NCI-H1436 treated with DMSO at 0.1 percent for 48 hours (cell line): ENCODE data around the gene ZNF622.

ENCODE experiments used
- DNase-seq: peaks from one replicate; lab custom pipeline; 2025; lab: John Stamatoyannopoulos, UW

The ZNF622 gene, protein sequence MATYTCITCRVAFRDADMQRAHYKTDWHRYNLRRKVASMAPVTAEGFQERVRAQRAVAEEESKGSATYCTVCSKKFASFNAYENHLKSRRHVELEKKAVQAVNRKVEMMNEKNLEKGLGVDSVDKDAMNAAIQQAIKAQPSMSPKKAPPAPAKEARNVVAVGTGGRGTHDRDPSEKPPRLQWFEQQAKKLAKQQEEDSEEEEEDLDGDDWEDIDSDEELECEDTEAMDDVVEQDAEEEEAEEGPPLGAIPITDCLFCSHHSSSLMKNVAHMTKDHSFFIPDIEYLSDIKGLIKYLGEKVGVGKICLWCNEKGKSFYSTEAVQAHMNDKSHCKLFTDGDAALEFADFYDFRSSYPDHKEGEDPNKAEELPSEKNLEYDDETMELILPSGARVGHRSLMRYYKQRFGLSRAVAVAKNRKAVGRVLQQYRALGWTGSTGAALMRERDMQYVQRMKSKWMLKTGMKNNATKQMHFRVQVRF

DNA sequence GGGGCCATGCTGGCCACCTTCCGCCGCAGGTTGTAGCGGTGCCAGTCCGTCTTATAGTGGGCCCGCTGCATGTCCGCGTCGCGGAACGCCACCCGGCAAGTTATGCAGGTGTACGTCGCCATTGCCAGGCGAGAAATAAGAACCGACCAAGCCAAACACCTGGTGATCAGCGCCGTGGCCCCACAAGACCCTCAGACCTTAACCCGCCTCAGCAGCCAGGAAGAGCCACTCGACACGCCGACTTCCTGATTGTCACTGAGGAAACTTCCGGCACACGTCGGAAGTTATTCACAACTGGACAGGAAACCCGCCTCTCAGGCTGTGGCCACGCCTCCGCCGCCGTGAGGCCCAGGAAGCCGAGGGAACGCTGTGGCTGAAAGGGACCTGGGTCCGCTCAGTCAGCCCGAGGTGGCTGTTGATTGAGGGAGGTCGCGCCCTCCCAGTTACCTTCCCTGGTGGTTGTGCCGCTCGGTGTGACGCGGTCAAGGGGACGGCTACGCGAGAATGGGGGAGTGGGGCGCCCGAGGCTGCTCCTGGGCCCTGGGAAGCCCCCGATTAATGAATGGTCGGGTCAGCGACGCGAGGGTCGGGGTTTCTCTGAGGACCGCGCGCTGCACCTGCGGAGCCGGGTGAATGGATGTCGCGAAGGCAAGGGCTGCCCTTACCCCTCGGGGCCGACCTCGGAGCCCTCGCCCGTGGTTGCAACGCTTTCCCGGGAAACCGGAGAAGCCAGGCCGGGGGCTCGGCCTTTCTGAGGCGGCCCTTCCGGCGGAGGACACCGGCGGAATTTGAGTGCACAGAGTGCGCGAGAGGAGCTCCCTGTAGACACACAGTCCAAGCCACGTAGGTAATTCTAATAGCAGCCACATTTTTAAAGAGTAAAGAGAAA, at the start of gene ZNF622:
TSS of gene ZNF622 (minus strand) at position 257 of the 889 bp plus-strand sequence. CDS start at position 122, 135 bp downstream.
- peak; percentile 53 for DNase-seq

DNA sequence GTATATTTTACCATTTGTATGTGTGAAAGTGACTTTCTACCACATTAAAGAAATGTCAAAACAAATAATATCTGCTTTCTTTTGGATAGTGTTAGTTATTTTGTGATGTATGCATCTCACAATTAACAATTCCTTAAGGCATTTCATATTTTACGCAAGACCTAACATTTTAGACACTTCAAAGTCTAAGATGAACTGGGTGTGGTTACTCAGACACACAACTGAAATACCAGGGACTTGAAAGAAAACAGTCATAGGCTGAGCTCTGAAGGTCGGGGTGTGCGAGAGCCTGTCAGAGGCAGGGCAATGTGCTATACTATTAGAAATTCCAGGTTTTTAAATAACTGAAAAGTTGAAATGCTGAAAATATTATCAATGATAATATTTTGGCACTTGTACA, 44.5 kb upstream of the ZNF622 start:
- no peak for DNase-seq

GRCh38 chr5:16508730-16509531, 43.3 kb upstream of the ZNF622 start:
- peak; percentile 0 for DNase-seq

DNA sequence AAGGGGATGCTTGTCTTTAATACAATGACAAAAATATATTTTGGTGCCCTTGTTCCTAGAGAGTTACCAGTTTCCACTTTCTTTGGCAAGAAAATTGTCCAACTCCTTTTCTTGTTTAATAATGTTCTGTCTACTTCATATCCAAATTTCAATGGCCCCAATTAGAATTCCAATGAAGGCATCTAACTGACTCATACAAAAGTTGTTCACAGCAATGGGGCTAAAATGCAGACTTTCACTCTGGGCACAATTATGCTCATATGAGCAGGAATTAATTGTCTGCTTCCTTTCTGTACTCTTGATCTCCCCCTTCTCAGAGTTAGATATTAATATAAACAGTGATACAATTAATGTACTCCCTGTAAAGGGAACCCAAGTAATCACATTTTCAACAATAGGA, 42.1 kb upstream of the ZNF622 start:
- DNase-seq, result no peak

- DNase-seq, result no peak
Measured at GRCh38 chr5:16505904-16506303, 40.3 kb upstream of the ZNF622 start.

GRCh38 chr5:16505140-16505891, 39.7 kb upstream of the ZNF622 start:
- DNase-seq, result no peak

DNA sequence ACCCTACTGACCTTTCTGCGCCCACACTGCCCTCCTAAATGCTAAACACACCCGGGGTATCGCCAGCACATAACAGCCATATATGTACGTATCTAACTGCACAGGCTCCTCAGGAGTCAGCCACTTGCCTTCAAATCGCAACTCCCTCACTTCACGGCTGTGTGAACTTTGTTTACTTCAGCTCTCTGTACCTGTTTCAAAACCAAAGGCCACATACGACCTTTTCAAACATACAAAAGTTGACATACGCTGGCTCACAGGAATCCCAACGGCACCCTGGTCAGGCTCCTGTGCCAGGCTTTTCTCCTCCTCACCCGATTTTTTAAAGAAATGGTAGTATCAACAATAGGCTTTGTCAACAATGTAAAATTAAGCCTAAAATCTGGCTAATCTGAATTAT, 39.0 kb upstream of the ZNF622 start:
- no peak for DNase-seq

DNA sequence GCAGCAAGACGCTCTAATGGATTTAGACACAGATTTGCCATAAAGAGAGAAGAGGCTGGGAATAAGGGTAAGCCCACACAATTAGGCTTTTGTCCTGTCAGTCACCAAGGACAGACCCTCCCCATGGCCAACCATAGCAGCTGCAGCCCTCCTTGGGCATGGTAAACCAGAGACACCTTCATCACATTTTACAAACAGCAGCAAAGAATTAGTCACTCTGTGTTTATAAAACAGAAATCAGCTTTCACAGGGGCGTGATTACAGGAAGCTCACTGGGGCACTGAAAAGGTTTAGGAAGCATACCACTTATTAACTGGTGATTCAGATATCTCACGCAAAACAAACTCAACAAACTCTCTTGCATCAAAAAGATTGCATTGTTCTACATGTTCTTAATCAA, 37.3 kb upstream of the ZNF622 start:
- no peak for DNase-seq

DNA sequence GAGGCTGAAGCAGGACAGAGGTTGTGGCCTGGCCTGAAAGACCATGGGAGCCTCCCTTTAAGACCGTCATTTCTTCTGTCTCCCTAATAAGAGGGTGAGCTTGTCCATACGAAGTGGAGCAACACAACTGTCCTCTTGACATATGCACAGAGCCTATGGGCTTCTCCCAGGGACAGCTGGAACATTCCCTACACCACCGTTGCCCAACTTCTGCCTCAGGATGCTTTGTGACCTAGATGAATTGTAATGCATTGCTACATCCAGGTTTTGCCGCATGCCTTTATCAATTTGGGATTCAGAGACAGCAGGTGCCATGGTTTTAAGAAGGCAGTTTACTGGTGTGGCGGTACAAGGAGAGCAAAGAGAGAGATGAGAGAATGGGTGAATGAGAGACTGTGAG, 34.4 kb upstream of the ZNF622 start:
- no peak for DNase-seq

DNA sequence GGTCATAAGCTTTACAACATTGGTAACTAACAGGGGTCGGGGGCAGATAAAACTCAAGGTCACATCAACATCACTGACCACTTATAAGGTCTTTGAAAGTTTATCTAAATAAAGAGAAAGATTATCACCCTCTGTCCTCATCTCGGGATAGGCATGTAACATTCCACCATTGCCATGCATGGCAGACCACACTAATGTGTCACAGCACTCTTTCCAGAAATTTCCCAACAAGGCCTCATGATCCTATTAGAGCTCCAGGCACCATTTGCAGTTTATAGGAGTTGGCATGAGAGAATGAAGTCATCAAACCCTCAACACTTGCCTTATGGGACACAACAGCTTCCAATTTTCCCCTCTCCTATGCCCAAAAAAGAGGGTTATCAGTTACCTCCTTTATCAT, 31.9 kb upstream of the ZNF622 start:
- DNase-seq, result no peak

- no peak for DNase-seq
Measured at GRCh38 chr5:16493261-16493660, 27.7 kb upstream of the ZNF622 start.

- no peak for DNase-seq
Measured at GRCh38 chr5:16492398-16493140, 27.0 kb upstream of the ZNF622 start.

DNA sequence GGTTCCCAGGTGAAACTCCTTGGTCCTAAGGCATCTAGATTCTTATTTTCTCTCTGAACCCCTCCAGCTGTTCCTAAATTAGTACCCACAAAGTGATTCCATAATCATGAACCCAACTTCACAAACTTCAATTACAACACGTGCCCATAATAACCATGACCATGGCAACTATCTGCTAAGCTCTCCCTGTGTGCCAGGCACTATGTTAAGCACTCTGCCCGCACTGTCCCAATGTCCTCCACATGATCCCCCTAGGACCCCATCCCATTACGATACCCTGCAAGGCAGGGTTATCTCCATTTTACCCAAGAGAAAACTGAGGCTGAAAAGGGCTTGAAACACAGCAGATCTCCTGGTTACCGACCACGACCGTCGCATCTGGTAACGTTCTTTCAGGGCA, 25.3 kb upstream of the ZNF622 start:
- no peak for DNase-seq

GRCh38 chr5:16489322-16489791, 23.8 kb upstream of the ZNF622 start:
- peak; percentile 1 for DNase-seq

DNA sequence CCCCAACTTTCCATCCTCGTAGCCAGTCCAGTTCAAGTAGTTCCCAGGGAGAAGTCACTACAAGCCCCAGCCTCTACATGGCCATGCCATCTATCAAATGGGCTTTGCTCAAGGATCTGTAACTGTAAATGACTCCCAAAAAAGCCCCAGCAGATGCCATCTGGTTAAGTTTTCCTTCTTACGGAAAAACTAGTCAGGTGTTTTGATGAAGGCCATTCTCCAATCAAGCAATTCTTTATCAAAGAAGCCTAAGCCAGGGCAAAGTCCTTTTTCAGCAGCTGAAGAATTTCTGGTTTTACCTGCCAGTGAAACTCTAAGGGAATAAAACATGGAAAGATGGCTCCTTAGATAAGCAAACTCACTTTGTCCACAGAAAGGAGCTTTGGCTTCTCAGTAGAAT, 21.9 kb upstream of the ZNF622 start:
- DNase-seq, result no peak

- no peak for DNase-seq
Measured at GRCh38 chr5:16486711-16487111, 21.1 kb upstream of the ZNF622 start.

DNA sequence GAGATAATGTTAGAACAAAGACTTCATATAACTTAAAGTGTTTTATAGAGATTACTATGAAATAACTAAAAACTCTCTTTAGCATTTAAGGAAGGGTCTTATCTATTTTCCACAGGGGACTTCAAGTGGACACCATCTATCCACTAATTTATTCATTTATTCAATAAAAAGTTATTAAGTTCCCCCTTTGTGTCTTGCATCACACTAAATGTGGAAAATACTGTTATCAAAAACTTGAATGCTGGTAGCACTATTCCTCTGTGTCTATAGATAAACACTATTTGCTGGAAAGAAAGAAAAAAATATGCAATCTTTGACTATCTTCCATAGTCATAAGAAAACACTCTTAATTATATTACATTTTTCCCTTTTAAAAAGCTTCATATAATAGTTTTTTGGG, 20.1 kb upstream of the ZNF622 start:
- no peak for DNase-seq

DNA sequence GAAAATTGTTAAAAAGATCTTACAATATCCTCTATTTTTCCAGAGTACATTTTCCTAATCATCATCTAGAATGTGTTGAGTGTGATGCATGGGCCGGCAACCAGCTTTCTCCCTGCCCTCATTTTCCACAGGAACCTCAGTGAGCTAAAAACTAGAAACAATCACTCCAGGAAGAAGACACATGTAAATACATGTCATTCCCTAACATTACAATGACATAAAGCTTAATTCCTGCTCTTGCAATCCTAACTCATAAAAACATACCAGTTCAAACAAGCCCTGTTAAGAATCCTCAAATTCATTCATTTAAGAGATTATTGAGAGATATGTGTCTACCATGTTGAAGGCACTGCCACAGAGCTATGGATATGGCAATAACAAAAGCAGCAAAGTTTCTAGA, 18.5 kb upstream of the ZNF622 start:
- no peak for DNase-seq

DNA sequence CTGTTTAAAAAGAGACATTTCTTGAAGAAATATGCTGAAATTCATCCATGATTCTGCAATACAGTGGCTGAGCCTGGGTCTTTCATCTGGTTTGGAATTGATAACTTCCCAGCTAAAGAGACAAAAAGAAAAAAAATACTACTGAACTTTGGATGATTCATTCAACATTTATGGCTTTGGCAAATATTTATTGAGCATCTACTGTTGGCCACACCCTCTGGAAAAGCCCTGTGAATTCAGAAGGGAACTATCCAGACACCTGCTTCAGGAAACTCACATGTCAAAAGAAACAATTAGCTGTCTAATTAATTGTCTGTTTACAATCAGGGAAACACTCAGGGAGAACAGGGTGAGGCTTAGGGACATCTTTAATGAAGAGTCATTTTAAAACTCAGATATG, 17.8 kb upstream of the ZNF622 start:
- no peak for DNase-seq

- DNase-seq, result no peak
Measured at GRCh38 chr5:16482891-16483290, 17.3 kb upstream of the ZNF622 start.
